Hair follicular keratinocyte (primary cell): ENCODE measurements around the gene RAB4B. TPM values are rescaled to one million over a fixed set of nuclear protein-coding genes. Genes with fewer than 3 reads are reported as not detected.

Experiments
- total RNA-seq: library from RNA; depleted of rRNA; stranded (reverse); fragments of >200 nt; gene quantifications from 2 replicates; pipeline ENCODE4 v1.2.3, GENCODE V29; 2015

Gene RAB4B
- 21.7 and 27.3 TPM in 2 replicates for total RNA-seq

GRCh38 chr19:40777937-40778705, at the start of gene RAB4B:
TSS of gene RAB4B (plus strand) at chr19:40778247. CDS start at chr19:40778376, 129 bp downstream.

GRCh38 chr19:40750058-40750873, 27.8 kb upstream of the RAB4B start, which contains the start of gene ACTMAP:
TSS of gene ACTMAP (minus strand) at chr19:40750477. CDS start at chr19:40749803, 674 bp downstream.

GRCh38 chr19:40750874-40751537, 27.0 kb upstream of the RAB4B start, which contains the start of gene SNRPA:
TSS of gene SNRPA (plus strand) at chr19:40751203. CDS start at chr19:40751409, 206 bp downstream.

GRCh38 chr19:40774916-40775631, 3.0 kb upstream of the RAB4B start, which contains the start of gene MIA:
TSS of gene MIA (plus strand) at chr19:40775521. CDS start at chr19:40775543, 22 bp downstream.

GRCh38 chr19:40798683-40799557, 20.9 kb downstream of the RAB4B start, which contains the start of gene EGLN2:
TSS of gene EGLN2 (plus strand) at chr19:40799191. CDS start at chr19:40800573, 1,382 bp downstream.

Other genes with a start within 250 kb of the RAB4B start
- 64.0 and 75.3 TPM in 2 replicates for gene SHKBP1, start 201.4 kb upstream of the RAB4B start, total RNA-seq
- gene LTBP4, start 176.9 kb upstream of the RAB4B start, total RNA-seq, result 57.3 and 133 TPM in 2 replicates
- gene NUMBL, start 87.6 kb upstream of the RAB4B start, total RNA-seq, result 6.9 and 8.9 TPM in 2 replicates
- 23.9 and 25.1 TPM in 2 replicates for gene COQ8B, start 61.4 kb upstream of the RAB4B start, total RNA-seq
- 22.6 and 42.5 TPM in 2 replicates for gene ITPKC, start 61.1 kb upstream of the RAB4B start, total RNA-seq
- gene ACTMAP, start 27.8 kb upstream of the RAB4B start, total RNA-seq, result 2.2 and 2.3 TPM in 2 replicates
- gene SNRPA, start 27.0 kb upstream of the RAB4B start, total RNA-seq, result 138 and 158 TPM in 2 replicates
- gene MIA, start 2.7 kb upstream of the RAB4B start, total RNA-seq, result 2.1 and 5.5 TPM in 2 replicates
- gene EGLN2, start 20.9 kb downstream of the RAB4B start, total RNA-seq, result 59.9 and 77.0 TPM in 2 replicates
- not detected in 2 replicates for gene CYP2A6, start 72.2 kb downstream of the RAB4B start, total RNA-seq
- not detected in 2 replicates for gene CYP2A7, start 104.0 kb downstream of the RAB4B start, total RNA-seq
- gene CYP2B6, start 213.0 kb downstream of the RAB4B start, total RNA-seq, result not detected in 2 replicates